HG02678 (cell line): Measurements from ENCODE around the gene SNX9.
"Not testable (repeated sequence)": the region's sequence is repeated elsewhere in the genome, so short reads cannot be mapped to it uniquely, and the experiment has no call there.

Experiments used
- ATAC-seq: cut with Tn5 transposase; IDR thresholded peaks from one replicate; pipeline ENCODE4 v1.9.1; 2021; ENCODE audit warnings: mild to moderate bottlenecking, moderate library complexity; ENCODE audit not compliant: unreplicated experiment

Gene SNX9

GRCh38 chr6:157823001-157823527, at the start of gene SNX9:
Gene SNX9 (plus strand): TSS chr6:157823246. CDS start chr6:157823435, 189 bp downstream.
- ATAC-seq, result peak; percentile 79

GRCh38 chr6:157773248-157773773, 49.7 kb upstream of the SNX9 start:
- no peak for ATAC-seq

DNA sequence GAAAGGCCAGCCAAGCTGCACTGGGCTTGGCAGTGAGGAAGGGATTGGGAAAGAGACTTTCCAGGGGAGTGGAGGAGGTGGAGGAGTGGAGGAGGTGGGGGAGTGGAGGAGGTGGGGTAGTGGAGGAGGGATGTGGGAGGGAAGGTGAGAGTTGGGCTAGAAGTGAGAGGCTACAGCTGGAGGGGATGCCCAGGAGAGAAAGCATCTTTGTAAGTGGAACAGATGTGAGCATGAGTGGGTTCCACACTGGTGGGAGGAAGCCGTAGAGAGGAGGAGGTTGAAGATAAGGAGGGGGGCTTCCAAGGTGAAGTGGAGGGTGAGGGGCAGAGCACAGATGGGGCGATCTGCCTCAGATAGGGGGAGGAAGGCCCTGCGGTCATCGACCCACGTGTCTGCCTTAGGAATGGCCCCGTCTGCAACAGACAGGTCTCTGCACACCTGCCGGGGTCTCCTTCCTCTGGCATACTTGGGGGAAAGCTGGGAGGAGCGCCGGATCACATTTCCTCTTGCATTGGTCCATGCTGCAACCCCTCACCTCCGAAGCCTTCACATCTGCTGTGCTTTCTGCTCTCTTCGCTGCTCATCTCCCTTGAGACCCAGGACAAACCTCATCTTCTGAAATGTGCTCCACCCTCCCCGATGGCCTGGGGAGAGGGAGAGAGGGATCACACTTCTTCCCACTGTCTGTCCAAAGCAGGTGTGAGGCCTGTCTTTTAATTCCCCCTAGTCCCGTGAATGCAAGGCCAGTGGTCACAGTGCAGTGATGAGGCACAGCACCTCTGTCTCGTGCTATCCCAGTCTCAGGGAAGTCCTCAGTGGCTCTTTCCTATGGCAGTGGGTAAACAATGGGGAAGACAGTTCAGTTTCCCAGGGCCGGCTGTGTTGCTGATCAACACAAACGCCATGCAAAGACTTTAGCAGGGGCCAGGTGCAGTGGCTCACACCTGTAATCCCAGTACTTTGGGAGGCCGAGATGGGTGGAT, 48.6 kb upstream of the SNX9 start:
- no peak for ATAC-seq

DNA sequence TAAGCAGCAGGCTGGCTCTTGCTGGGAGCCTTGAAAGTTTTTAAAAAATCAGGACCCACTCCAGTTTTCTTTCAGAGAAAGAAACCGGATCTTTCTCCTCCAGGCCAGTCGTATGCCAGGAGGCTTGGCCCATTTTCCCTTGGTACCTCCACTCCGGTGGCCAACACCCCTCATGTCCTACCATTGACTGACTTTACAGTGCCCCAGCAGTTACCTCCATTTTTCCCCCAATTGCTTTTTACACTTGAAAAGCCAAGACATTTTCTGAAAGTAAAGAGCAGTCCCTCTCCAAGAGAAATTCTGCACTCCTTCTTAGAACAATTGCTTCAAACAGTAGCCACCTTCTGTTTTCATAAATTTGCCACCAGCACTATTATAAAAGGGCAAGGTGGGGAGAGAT, 47.7 kb upstream of the SNX9 start:
- no peak for ATAC-seq

DNA sequence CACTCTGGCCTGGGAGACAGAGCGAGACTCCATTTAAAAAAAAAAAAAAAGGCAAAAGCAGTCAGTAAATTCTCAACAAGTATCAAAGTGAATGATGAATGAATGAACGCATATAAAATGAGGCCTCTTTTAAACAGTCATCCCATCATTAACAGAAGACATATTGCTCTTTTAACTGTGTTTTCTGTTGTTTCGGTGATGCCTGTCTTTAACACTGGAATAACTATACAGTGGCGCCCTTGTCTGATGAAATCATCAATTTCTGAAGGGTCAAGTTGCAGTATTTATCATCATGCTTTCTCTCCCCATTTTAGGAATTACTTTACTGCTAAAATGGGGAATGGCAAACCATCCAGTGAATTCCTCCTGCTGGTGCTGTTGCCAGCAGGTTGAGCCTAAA, 45.7 kb upstream of the SNX9 start:
- ATAC-seq, result no peak

GRCh38 chr6:157778719-157779118, 44.3 kb upstream of the SNX9 start:
- no peak for ATAC-seq

DNA sequence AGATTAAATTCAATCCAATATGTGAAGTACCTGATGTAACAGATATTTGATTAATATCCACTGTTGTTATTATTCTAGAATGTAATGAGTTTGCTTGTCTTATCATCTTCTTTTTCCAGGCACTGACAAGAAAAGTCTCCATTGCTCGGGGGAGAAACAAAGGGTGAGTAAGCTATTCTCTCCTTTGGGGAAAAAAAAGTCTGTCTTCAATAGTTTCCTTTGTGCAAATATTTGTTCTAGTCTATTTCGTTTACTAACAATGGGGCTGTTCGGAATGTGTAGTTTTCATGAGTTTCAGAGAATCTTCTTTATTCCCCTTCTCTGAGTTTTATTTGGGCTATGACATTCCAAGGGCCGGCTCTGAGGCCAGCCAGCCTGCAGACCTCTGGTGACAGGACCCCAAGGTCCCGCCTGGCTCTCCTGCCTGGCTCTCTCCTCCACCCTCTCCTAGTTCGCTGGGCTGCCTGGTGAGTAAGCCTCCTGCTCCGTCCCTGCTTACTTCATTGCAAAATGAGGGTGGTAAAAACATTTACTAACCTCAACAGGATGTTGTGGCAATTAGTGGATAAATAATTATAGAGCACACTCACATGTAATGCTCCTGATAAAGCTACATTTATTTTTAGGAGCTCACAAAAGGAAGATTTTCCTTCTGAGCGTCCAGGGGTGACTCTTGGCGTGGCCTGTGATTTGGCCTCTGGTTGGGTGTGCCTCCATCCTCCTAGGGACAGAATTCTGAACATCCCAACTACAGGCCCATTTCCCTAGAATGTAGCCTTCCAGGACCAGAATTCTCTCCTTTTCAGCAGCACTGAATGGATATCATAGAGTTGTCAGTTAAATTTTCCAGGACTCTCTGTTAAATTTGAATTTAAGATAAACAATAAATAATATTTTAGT, 43.1 kb upstream of the SNX9 start:
- no peak for ATAC-seq

GRCh38 chr6:157785636-157786035, 37.4 kb upstream of the SNX9 start:
- no peak for ATAC-seq

- ATAC-seq, result no peak
Measured at GRCh38 chr6:157786221-157786620, 36.8 kb upstream of the SNX9 start.

DNA sequence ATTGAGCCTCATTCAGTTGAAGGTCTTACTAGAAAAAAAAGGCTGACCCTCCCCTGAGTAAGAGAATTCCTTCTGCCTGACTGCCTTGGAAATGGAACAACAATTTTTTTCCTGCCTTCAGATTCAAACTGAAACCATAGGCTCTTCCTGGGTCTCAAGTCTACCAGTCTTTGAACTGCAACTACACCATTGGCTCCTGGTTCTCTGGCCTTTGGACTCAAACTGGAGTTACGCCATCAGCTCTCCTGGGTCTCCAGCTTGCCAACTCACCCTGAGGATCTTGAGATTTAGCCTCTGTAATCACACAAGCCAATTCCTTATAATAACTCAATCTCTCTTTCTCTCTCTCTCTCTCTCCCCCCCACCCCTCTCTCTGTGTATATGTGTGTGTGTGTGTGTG, 36.0 kb upstream of the SNX9 start:
- ATAC-seq, result no peak

GRCh38 chr6:157788180-157788579, 34.9 kb upstream of the SNX9 start:
- ATAC-seq, result no peak

DNA sequence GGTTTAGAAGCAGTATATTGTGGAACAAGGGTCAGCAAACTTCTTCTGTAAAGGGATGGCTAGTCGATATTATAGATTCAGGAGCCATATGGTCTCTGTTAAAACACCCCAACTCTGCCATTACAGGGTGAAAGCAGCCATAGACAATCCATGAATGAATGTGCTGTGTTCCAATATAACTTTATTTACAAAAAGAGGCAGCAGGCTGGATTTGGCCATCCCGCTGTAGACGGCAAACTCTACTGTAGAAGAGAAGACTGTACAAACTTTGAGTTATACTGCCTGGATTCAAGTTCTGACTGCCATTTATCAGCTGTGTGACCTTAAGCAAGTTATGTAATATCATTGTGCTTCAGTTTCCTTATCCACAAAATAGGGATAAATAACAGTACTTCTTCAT, 33.7 kb upstream of the SNX9 start:
- no peak for ATAC-seq

DNA sequence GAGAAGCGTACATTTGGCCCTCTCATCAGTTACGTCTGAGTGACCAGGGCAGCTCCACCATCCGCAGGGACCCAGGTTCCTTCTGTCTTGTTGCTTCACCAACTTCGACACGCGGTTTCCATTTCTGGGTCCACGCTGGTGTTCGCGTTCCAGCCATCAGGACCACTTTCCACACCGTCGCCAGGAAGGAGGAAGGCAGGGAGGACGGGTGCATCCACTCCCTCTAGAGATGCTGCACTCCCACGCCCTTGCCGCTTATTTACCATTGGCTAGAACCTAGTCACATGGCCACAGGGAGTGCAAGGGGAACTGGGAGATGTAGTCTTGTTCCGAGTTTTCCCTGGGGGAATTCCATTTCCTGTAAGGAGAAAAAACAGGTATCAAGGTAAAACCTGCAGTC, 33.2 kb upstream of the SNX9 start:
- no peak for ATAC-seq

DNA sequence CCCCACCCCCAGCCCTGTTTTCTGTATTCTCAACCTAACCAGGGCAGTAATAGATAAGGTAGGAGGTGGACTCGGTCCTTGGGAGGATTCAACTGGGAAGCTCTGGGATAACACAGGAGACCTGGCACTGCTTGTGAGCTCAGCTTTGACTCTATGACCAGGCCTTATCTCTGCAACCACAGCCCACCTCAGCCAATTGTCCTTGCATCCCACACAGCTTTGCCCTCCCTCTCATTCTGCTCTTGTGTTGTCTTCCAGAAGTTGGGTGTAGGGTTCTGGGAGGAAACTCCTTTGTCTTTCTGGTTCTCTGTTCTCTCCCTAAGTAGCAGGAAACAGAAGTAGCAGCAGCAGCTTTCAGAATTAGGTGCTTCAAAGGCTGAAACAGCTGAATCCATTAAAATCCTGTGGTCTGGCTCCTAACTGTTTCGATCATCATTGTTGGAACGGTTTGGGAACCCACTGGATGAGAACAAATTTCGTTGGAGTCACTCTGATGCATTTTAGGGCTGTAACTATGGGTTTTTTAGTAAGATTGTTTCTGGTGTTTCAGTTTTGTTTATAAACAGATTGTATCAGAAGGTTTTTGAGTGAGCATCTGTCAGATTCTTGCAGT, 32.4 kb upstream of the SNX9 start:
- ATAC-seq, result no peak

- ATAC-seq, result no peak
Measured at GRCh38 chr6:157791450-157791849, 31.6 kb upstream of the SNX9 start.

GRCh38 chr6:157792671-157793070, 30.4 kb upstream of the SNX9 start:
- no peak for ATAC-seq

DNA sequence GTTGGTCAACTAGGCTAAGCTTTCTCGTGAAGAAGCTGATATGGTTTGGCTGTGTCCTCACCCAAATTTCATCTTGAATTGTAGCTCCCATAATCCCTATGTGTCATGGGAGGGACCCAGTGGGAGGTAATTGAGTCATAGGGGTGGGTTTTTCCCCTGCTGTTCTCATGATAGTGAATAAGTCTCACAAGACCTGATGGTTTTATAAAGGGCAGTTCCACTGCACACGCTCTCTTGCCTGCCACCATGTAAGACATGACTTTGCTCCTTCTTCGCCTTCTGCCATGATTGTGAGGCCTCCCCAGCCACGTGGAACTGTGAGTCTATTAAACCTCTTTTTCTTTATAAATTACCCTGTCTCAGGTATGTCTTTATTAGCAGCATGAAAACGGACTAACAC, 29.0 kb upstream of the SNX9 start:
- ATAC-seq, result not testable (repeated sequence)

- ATAC-seq, result no peak
Measured at GRCh38 chr6:157795841-157796240, 27.2 kb upstream of the SNX9 start.

- ATAC-seq, result no peak
Measured at GRCh38 chr6:157798851-157799250, 24.2 kb upstream of the SNX9 start.

DNA sequence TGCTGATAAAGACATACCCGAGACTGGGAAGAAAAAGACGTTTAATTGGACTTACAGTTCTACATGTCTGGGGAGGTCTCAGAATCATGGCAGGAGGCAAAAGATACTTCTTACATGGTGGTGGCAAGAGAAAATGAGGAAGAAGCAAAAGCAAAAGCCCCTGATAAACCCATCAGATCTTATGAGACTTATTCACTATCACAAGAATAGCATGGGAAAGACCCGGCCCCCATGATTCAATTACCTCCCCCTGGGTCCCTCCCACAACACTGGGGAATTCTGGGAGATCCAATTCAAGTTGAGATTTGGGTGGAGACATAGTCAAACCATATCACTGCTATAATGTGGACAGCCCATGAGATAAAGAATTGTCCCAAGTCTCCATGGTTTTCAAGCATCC, 23.5 kb upstream of the SNX9 start:
- ATAC-seq, result not testable (repeated sequence)
